Thyroid gland (tissue), 4 donors: ENCODE data around the gene MYL11. TPM values are rescaled to one million over a fixed set of nuclear protein-coding genes. Genes with fewer than 3 reads are reported as not detected.
A peak's percentile ranks its signal among the peaks of the same experiment; 100 is the strongest.

Source experiments
- DNase-seq, 2 donors: peaks; one replicate each; pipeline ENCODE4 v3.0.0-alpha.2; 2019
- H3K27ac ChIP-seq, 3 donors: fragments of 200-600 bp; sonication (generic); 1 replicate in 2 of 3; 2 replicates in 1 of 3; pipeline ENCODE4 v1.5.1; 2016 to 2019; ENCODE audit warnings: mild to moderate bottlenecking in 1 of 3, moderate library complexity in 1 of 3
- H3K27me3 ChIP-seq: fragments of 200-600 bp; sonication (generic); one replicate; pipeline ENCODE4 v1.5.1; 2019
- H3K36me3 ChIP-seq, 2 donors: fragments of 200-600 bp; sonication (generic); one replicate each; pipeline ENCODE4 v1.5.1; 2016 to 2019
- H3K4me1 ChIP-seq, 2 donors: fragments of 200-600 bp; sonication (generic); one replicate each; pipeline ENCODE4 v1.5.1; 2017 to 2019
- H3K4me3 ChIP-seq, 3 donors: fragments of 200-600 bp; sonication (generic); replicated peaks in 1 of 3; 1 replicate in 2 of 3; 2 replicates in 1 of 3; pipeline ENCODE4 v1.5.1; 2016; ENCODE audit warnings: mild to moderate bottlenecking in 1 of 3
- H3K9me3 ChIP-seq: fragments of 200-600 bp; sonication (generic); one replicate; pipeline ENCODE4 v1.5.1; 2017
- POLR2A ChIP-seq, 2 donors: fragments of 450-650 bp; IDR thresholded peaks; one replicate each; pipeline ENCODE4 v1.6.1; 2017; ENCODE audit warnings: antibody characterized with exemption in 2 of 2, mild to moderate bottlenecking in 2 of 2, moderate library complexity in 1 of 2
- WGBS, 2 donors: methylation state at CpG; one replicate each; pipeline ENCODE4 v1.1.5; 2017; 5-methylcytosine and 5-hydroxymethylcytosine counted together
- intact Hi-C: fragments of 100-400 bp; cut with DNase I; formaldehyde crosslinking; loops from one replicate; pipeline ENCODE4 v1.15.1; 2023
- total RNA-seq, 4 donors: library from RNA; depleted of rRNA; stranded (reverse); fragments of >200 nt; gene quantifications; one replicate each; pipeline ENCODE4 v1.2.3, GENCODE V29; 2016
- TF ChIP-seq, protein P1 (sequence below), 6 experiments: fragments of 200-600 bp in 3 of 6; fragments of 450-650 bp in 3 of 6; sonication (generic) in 3 of 6; IDR thresholded peaks; one replicate each; pipeline ENCODE4 v1.5.1; 2016 to 2019; ENCODE audit warnings: antibody characterized with exemption in 6 of 6, mild to moderate bottlenecking in 2 of 6, inconsistent platforms in 1 of 6, moderate library complexity in 1 of 6

Gene MYL11
- total RNA-seq, 4 donors from 2014 or later: not detected

- no peaks in the 10 kb centered on the region for H3K36me3 ChIP-seq
- 17 to 21% methylated on average over 14 of the region's 14 CpGs for WGBS, 2 donors
- no peaks in the 10 kb centered on the region for H3K9me3 ChIP-seq
- H3K4me1 ChIP-seq: peaks cover 5 to 19% of the 10 kb centered on the region in 2 donors
- H3K27me3 ChIP-seq: no peaks in the 10 kb centered on the region
- intact Hi-C loops: no loop called here
- peak overlapping the region in 2 of 3 donors; percentile 72 for H3K4me3 ChIP-seq
- peak overlapping the region; percentile 51 to 72 (median 56) for H3K27ac ChIP-seq
- DNase-seq: no peak
- TF ChIP-seq, protein P1, sequence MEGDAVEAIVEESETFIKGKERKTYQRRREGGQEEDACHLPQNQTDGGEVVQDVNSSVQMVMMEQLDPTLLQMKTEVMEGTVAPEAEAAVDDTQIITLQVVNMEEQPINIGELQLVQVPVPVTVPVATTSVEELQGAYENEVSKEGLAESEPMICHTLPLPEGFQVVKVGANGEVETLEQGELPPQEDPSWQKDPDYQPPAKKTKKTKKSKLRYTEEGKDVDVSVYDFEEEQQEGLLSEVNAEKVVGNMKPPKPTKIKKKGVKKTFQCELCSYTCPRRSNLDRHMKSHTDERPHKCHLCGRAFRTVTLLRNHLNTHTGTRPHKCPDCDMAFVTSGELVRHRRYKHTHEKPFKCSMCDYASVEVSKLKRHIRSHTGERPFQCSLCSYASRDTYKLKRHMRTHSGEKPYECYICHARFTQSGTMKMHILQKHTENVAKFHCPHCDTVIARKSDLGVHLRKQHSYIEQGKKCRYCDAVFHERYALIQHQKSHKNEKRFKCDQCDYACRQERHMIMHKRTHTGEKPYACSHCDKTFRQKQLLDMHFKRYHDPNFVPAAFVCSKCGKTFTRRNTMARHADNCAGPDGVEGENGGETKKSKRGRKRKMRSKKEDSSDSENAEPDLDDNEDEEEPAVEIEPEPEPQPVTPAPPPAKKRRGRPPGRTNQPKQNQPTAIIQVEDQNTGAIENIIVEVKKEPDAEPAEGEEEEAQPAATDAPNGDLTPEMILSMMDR (IDR thresholded peaks at IDR 0.05): no peak
- TF ChIP-seq POLR2A (IDR thresholded peaks at IDR 0.05): no peak
Measured at GRCh38 chr16:30406795-30407101, 32.1 kb downstream of the MYL11 start.

DNA sequence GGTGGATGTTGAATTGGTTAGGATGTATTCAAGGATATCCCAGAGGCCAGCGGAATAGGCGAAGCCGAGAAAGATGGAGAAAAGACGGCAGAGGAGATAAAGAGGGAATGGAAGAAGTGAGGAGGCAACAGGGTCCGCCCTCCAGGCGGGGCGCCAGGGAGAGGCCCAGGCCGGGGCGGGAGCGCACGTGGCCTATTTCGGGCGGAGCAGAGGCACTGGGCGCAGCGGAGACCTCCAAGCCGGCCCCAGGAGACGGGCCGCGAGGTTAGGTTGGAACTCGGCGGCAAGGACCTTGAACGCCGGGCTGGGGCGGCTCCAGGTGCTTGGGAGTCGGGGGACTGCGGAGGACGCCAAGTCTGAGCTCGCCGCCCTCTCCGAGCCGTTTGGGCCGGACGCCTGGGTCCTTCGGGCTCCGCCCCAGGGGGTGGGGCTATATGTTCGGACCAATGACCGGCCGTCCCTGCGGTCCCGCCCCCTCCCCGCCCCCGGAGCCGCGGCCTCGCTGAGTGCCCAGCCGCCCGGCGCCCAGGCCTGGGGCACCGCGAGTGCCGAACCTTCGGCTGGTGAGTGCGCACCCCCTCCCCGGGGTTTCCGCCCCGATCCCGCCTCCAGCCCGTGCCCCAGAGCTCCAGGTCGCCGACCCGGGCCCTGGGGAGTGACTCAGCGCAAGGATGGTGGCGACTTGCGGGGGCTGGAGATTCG, 32.7 kb downstream of the MYL11 start, which contains the start of gene ZNF771:
ZNF771 (plus strand) TSS at position 505 of the 702 bp plus-strand sequence. CDS start 448 bp downstream, outside the sequence.
- Histone ChIP-seq H3K4me3 (peak within 1 kb of the TSS; percentile 71 to 72 (median 72)), H3K9me3 (no peaks in the 10 kb centered on the region), H3K27me3 (no peaks in the 10 kb centered on the region), H3K4me1 (peaks cover 5 to 19% of the 10 kb centered on the region in 2 donors), H3K36me3 (no peaks in the 10 kb centered on the region), H3K27ac (peak within 1 kb of the TSS; percentile 51 to 72 (median 56))
- DNase-seq: peak; percentile 95
- TF ChIP-seq POLR2A (IDR thresholded peaks at IDR 0.05): peak in 1 of 2 donors; percentile 63
- TF ChIP-seq, protein P1 (IDR thresholded peaks at IDR 0.05): no peak
- 0% methylated on average over 26 to 27 of the region's 65 CpGs for WGBS, 2 donors
- intact Hi-C loops: no loop called here

GRCh38 chr16:30407804-30408534, 33.4 kb downstream of the MYL11 start:
- H3K4me3 ChIP-seq: peak overlapping the region; percentile 71 to 72 (median 72)
- WGBS, 2 donors: 16 to 30% methylated on average over 9 to 18 of the region's 19 CpGs
- no peak for TF ChIP-seq POLR2A (IDR thresholded peaks at IDR 0.05)
- TF ChIP-seq, protein P1 (IDR thresholded peaks at IDR 0.05): no peak
- H3K36me3 ChIP-seq: no peaks in the 10 kb centered on the region
- no peaks in the 10 kb centered on the region for H3K27me3 ChIP-seq
- no peaks in the 10 kb centered on the region for H3K9me3 ChIP-seq
- DNase-seq: no peak
- H3K4me1 ChIP-seq: peaks cover 5 to 19% of the 10 kb centered on the region in 2 donors
- H3K27ac ChIP-seq: peak overlapping the region; percentile 51 to 72 (median 56)
- intact Hi-C loops: no loop called here

DNA sequence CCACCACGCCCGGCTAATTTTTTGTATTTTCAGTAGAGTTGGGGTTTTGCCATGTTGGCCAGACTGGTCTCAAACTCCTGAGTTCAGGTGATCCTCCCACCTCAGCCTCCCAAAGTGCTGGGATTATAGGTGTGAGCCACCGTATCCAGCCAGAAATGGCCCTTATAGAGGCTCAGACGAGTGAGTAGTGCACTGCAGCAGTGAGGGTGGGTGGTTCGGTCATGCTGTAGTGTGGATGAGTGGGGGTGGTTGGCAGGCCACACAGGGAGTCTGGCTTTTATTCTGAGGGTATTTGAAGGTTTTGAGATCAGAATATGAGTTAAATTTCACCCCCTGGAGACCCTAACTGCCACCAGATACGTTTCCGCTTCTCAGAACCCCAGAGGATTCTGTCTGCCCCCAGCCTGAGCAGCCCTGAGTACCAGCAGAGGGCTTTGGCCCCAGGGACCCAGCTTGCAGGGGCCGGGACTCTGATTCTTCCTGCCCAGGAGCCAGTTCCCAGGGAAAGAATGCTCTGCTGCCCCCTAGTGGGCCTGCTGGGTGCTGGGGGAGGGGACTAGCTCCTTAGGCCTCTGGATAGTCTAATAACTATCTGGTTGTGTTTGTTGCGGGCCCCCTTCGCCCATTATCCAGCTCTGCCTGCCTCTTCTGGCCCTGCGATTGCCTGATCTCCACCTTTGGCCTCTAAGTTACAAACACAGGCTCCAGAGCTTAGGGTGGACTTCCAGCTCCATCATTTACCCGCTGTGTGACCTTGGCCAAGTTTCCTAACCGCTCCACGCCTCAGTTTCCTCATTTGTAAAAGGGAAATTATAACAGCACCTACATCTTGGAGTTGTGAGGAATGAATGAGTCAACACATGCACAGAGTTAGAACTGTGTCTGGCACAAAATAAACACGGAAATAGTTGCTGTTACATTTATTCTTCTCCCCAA, 34.8 kb downstream of the MYL11 start:
- intact Hi-C loops: no loop called here
- DNase-seq: peak; percentile 88 to 93

More for the DNA sequence above, 34.8 kb downstream of the MYL11 start:
- H3K27ac ChIP-seq: peak overlapping the region in 2 of 3 donors; percentile 19 to 27
- H3K4me3 ChIP-seq: no peak overlapping the region
- H3K36me3 ChIP-seq: no peaks in the 10 kb centered on the region
- peaks cover 5 to 19% of the 10 kb centered on the region in 2 donors for H3K4me1 ChIP-seq
- no peaks in the 10 kb centered on the region for H3K9me3 ChIP-seq
- no peaks in the 10 kb centered on the region for H3K27me3 ChIP-seq
- 45 to 47% methylated on average over 14 to 15 of the region's 15 CpGs for WGBS, 2 donors
- TF ChIP-seq POLR2A (IDR thresholded peaks at IDR 0.05): no peak
- TF ChIP-seq, protein P1 (IDR thresholded peaks at IDR 0.05): peak; percentile 82 to 96 (median 91)
